HG02938 (cell line): ENCODE data around the gene FAM114A1.
"Not testable (repeated sequence)": the region's sequence is repeated elsewhere in the genome, so short reads cannot be mapped to it uniquely, and the experiment has no call there.

Source experiments
- ATAC-seq: cut with Tn5 transposase; IDR thresholded peaks from one replicate; pipeline ENCODE4 v1.9.1; 2021; ENCODE audit warnings: mild to moderate bottlenecking, moderate library complexity; ENCODE audit not compliant: unreplicated experiment

Gene FAM114A1

GRCh38 chr4:38959248-38959647 is 91.6 kb downstream of the FAM114A1 start:
- not testable (repeated sequence) for ATAC-seq

DNA sequence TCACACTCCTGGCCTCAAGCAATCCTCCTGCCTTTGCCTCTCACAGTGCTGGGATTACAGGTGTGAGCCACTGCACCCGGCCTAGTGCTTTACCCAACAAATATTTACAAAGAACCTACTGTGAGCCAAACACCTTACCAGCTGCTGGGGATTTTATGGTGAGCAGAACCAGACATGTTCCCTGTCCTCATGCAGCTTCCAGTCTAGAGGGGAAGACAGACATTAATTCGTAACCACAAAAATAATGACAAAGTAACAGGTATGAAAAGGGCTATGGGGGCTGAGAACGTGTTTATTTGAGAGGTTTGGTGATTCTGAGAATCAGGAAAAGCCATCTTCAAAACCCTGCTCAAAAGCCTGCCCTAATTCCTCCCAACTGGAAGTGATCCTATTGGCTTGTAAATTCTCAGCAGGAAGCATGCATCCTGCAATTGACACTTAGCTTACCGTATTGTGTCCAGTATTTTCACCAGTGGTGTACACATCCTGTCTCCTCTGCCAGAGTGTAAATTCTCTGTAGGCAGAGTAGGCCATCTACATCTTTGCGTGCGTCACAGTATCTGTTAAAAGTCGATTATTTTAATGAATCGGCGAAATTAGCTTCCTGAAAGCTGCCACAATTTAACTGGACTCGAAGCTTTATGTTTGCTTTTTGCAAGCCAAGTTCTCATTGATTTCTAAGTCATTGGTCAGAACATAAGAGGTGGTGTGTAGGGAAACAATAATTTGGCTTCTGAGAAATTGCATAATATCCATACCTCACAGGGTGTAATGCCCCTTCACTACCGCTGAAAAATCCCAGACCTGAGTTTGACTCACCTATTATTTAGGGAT is 97.6 kb downstream of the FAM114A1 start:
- ATAC-seq = no peak

DNA sequence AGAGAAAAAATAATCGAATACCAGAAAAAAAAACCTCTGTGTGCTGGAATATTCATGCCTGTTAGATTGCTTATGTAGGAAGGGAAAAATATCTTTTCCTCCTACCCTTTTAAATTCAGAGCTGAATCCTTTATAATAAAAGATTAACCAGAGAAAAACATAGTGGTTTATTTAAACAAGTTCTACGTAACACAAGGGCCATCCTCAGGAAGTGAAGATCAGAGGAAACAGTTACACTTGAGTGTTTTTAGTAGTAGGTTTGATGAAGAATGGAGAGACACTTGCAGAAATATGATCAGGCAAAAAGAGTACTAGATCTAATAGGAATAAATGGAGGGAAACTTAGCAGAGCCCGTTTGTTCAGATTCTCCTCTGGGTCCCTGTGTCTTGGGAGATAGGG is 98.3 kb downstream of the FAM114A1 start:
- no peak for ATAC-seq

GRCh38 chr4:38967260-38968095 is 99.9 kb downstream of the FAM114A1 start:
- no peak for ATAC-seq

GRCh38 chr4:38968668-38969067 is 101.1 kb downstream of the FAM114A1 start:
- no peak for ATAC-seq

DNA sequence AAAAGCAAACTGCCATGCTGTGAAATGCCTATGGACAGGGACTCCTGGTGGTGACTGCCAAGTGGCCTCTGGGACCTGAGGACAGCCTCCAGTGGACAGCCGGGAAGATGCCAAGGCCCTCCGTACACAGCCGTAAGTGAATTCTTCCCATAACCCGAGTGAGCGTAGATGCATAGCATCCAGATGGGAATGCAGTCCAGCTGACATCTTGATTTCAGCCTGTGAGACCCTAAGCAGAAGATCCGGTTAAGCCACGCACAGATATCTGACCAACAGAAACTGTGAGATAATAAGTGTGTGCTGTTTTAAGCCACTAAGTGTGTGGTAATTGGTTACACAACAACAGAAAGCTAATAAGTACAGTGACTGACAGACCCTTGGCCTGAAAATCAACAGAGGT is 108.7 kb downstream of the FAM114A1 start:
- ATAC-seq = no peak

GRCh38 chr4:38979081-38979480 is 111.5 kb downstream of the FAM114A1 start:
- no peak for ATAC-seq

DNA sequence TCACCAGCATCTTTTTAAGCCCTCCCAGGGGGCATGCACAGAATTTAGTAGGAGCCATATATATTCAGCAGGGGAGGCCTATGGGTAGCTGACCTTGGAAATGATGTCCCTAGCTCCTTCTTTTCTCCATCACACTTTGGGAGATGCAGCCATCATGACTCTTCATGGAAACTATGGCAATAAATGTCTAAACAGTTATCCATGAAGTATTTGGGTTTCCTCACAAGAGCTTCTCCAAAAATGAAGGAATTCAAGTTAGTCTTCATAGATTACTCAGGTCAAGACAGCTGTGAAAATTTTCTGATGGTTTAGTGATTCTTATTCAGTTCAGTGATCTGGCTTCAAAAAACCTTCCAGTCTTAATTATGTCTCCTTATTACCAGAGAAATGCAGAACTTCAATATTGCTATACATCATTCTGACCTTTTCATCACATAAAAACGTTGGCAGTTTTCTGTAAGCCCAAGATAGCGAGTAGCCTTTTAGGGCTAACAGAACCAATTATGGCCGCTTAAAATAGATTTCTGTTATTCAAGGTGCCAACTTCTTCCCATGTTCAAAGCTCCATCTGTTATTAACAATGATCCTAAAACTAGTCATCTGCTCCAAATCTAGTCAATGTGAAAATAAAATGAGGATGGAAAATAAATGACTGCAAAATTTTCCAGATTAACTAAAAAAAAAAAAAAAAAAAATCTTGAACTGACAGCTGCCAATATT is 112.1 kb downstream of the FAM114A1 start:
- ATAC-seq = no peak

- no peak for ATAC-seq
Observed at GRCh38 chr4:38980903-38981676, 113.5 kb downstream of the FAM114A1 start.

- no peak for ATAC-seq
Observed at GRCh38 chr4:38982361-38983095, 114.9 kb downstream of the FAM114A1 start.

DNA sequence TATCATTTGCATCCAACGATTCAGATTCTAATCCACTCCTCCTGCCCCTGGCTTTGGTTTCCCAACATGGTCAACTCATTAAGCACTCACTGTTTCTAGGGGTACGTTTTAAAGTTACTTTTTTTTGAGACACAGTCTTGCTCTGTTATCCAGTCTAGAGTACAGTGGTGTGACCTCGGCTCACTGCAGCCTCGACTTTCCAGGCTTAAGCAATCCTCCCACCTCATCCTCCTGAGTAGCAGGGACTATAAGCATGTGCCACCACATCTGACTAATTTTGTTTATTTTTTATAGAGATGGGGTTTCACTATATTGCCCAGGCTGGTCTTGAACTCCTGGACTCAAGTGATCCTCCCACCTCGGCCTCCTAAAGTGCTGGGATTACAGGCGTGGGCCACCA is 115.7 kb downstream of the FAM114A1 start:
- no peak for ATAC-seq

GRCh38 chr4:38983787-38984598 is 116.4 kb downstream of the FAM114A1 start:
- no peak for ATAC-seq

GRCh38 chr4:38985410-38986100 is 117.9 kb downstream of the FAM114A1 start:
- no peak for ATAC-seq

DNA sequence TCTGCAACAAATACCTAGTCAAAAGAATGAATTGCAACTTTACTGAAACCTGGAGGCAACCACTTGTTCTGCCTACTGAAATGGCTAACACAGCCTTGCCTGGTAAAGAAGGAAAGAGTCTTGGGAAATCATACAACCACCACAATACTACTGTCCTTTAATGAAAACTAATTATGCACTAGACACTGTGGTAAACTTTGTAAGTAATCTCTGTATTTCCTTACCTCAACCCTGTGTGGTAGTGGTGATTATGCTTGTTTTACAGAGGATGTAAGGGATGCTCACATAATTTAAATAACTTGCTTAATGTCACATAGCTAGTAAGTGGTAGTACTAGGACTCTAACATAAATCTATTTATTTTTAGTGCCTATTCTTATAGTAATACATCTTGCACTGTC is 119.9 kb downstream of the FAM114A1 start:
- ATAC-seq = no peak

GRCh38 chr4:38988353-38988752 is 120.7 kb downstream of the FAM114A1 start:
- ATAC-seq = not testable (repeated sequence)

DNA sequence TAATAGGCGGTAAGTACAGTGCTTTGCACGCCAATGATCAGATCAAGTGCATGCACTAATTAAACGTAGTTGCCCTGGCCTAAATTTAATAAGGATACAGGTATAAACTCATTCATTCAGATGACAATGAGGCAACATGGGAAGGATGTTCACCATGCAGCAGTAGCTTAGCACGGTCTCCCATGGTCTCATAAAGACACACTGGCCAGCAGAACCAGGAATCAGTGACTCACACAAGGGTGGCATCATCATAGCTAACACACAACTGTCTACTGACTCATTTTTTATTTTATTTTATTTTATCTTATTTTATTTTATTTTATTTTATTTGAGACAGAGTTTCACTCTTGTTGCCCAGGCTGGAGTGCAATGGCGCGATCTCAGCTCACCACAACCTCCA is 121.9 kb downstream of the FAM114A1 start:
- no peak for ATAC-seq

GRCh38 chr4:38990241-38990640 is 122.6 kb downstream of the FAM114A1 start:
- no peak for ATAC-seq

GRCh38 chr4:38993683-38994082 is 126.1 kb downstream of the FAM114A1 start:
- ATAC-seq = no peak
